ENCODE data around the gene WFDC10A.
"Not testable (repeated sequence)": the region's sequence is repeated elsewhere in the genome, so short reads cannot be mapped to it uniquely, and the experiment has no call there.

Gene WFDC10A

GRCh38 chr20:45629496-45630100 is at the start of gene WFDC10A:
Gene WFDC10A (plus strand): TSS chr20:45629739. CDS start chr20:45629814, 75 bp downstream.
- peak; percentile 65 for DNase-seq

GRCh38 chr20:45581702-45582101 is 47.8 kb upstream of the WFDC10A start:
- DNase-seq, result no peak

- no peak for DNase-seq
Observed at GRCh38 chr20:45583502-45583901, 46.0 kb upstream of the WFDC10A start.

- not testable (repeated sequence) for DNase-seq
Observed at GRCh38 chr20:45584294-45584693, 45.2 kb upstream of the WFDC10A start.

- DNase-seq, result not testable (repeated sequence)
Observed at GRCh38 chr20:45585986-45586385, 43.6 kb upstream of the WFDC10A start.

- DNase-seq, result no peak
Observed at GRCh38 chr20:45588800-45589199, 40.7 kb upstream of the WFDC10A start.

- DNase-seq, result no peak
Observed at GRCh38 chr20:45589725-45590124, 39.8 kb upstream of the WFDC10A start.

- DNase-seq, result no peak
Observed at GRCh38 chr20:45592574-45593189, 36.9 kb upstream of the WFDC10A start.

GRCh38 chr20:45593498-45593897 is 36.0 kb upstream of the WFDC10A start:
- no peak for DNase-seq

GRCh38 chr20:45595235-45595634 is 34.3 kb upstream of the WFDC10A start:
- DNase-seq, result no peak

- DNase-seq, result no peak
Observed at GRCh38 chr20:45607810-45608209, 21.7 kb upstream of the WFDC10A start.

GRCh38 chr20:45611054-45611453 is 18.5 kb upstream of the WFDC10A start:
- peak; percentile 68 for DNase-seq

GRCh38 chr20:45612314-45612713 is 17.2 kb upstream of the WFDC10A start:
- DNase-seq, result no peak

- no peak for DNase-seq
Observed at GRCh38 chr20:45617591-45617990, 11.9 kb upstream of the WFDC10A start.

- no peak for DNase-seq
Observed at GRCh38 chr20:45621593-45621992, 7.9 kb upstream of the WFDC10A start.

- DNase-seq, result no peak
Observed at GRCh38 chr20:45626540-45626939, 3.0 kb upstream of the WFDC10A start.

- DNase-seq, result no peak
Observed at GRCh38 chr20:45630371-45630770, 832 bp downstream of the WFDC10A start.

GRCh38 chr20:45631184-45631583 is 1.6 kb downstream of the WFDC10A start, which contains the start of gene WFDC9:
Gene WFDC9 (minus strand): TSS chr20:45631284. CDS start chr20:45610181, 21,103 bp downstream.
- DNase-seq, result no peak

GRCh38 chr20:45636513-45636912 is 7.0 kb downstream of the WFDC10A start:
- DNase-seq, result no peak

GRCh38 chr20:45639687-45640086 is 10.1 kb downstream of the WFDC10A start:
- no peak for DNase-seq

GRCh38 chr20:45641076-45641475 is 11.5 kb downstream of the WFDC10A start:
- DNase-seq, result not testable (repeated sequence)

GRCh38 chr20:45645869-45646268 is 16.3 kb downstream of the WFDC10A start:
- DNase-seq, result not testable (repeated sequence)

GRCh38 chr20:45646875-45647274 is 17.3 kb downstream of the WFDC10A start:
- no peak for DNase-seq

- DNase-seq, result no peak
Observed at GRCh38 chr20:45647441-45648050, 18.0 kb downstream of the WFDC10A start.

Data from activated effector memory CD4-positive, alpha-beta T cell treated with anti-CD3 and anti-CD28 coated beads, Interleukin-2, amount 50 U/mL, for 16 hours (primary cell).